BLaER1 (cell line): ENCODE measurements around the gene CD37.

Source experiments
- H3K27ac ChIP-seq: shearing (Covaris generic); formaldehyde crosslinking; 2 replicates; pipeline ENCODE4 v1.8.1; 2022
- H3K27me3 ChIP-seq: shearing (Covaris generic); formaldehyde crosslinking; 2 replicates; pipeline ENCODE4 v1.8.1; 2022
- H3K36me3 ChIP-seq: shearing (Covaris generic); formaldehyde crosslinking; 2 replicates; pipeline ENCODE4 v1.8.1; 2022
- H3K4me1 ChIP-seq: shearing (Covaris generic); formaldehyde crosslinking; 2 replicates; pipeline ENCODE4 v1.8.1; 2022
- H3K4me2 ChIP-seq: shearing (Covaris generic); formaldehyde crosslinking; 2 replicates; pipeline ENCODE4 v1.8.1; 2022
- H3K4me3 ChIP-seq: shearing (Covaris generic); formaldehyde crosslinking; 2 replicates; pipeline ENCODE4 v1.8.1; 2022
- H3K9ac ChIP-seq: shearing (Covaris generic); formaldehyde crosslinking; 2 replicates; pipeline ENCODE4 v1.8.1; 2022
- H3K9me3 ChIP-seq: shearing (Covaris generic); formaldehyde crosslinking; 2 replicates; pipeline ENCODE4 v1.8.1; 2022
- H4K20me1 ChIP-seq: shearing (Covaris generic); formaldehyde crosslinking; 2 replicates; pipeline ENCODE4 v1.8.1; 2022
- Cebpa-rat ChIP-seq: shearing (Covaris generic); IDR thresholded peaks from 2 replicates; pipeline ENCODE4 v1.8.1; 2022

Gene CD37

DNA sequence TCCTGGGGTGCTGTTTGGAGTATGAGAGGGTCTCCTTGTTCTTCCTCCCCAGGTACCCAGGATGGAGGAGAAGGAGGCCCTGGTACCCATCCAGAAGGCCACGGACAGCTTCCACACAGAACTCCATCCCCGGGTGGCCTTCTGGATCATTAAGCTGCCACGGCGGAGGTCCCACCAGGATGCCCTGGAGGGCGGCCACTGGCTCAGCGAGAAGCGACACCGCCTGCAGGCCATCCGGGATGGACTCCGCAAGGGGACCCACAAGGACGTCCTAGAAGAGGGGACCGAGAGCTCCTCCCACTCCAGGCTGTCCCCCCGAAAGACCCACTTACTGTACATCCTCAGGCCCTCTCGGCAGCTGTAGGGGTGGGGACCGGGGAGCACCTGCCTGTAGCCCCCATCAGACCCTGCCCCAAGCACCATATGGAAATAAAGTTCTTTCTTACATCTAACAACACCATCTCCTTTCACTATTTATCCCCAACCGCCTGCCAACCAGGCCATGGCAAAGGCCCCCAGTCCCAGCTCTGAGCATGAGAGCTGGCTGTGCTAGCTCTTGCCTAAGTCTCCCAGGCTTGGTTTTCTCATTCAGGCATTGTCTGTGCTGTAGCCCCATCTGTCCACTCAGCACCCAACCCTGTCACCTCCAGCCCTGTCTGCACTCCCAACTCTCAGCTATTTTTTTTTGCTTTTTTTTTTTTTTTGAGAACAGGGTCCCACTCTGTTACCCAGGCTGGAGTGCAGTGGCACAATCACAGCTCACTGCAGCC lies 39.6 kb downstream of the CD37 start:
- Histone ChIP-seq H3K27me3 (no peaks in the 10 kb centered on the region), H3K9ac (no peak overlapping the region), H3K4me2 (peak overlapping the region; percentile 77; the same call in 1 of the 2 replicates), H3K27ac (no peak overlapping the region), H3K9me3 (peaks cover 13% of the 10 kb centered on the region), H3K4me3 (no peak overlapping the region), H4K20me1 (no peaks in the 10 kb centered on the region), H3K4me1 (peaks cover 38% of the 10 kb centered on the region), H3K36me3 (no peaks in the 10 kb centered on the region)
- no peak for TF ChIP-seq Cebpa-rat

GRCh38 chr19:49378512-49378911 lies 43.3 kb downstream of the CD37 start:
- no peaks in the 10 kb centered on the region for H4K20me1 ChIP-seq
- TF ChIP-seq Cebpa-rat, result no peak
- no peak overlapping the region for H3K27ac ChIP-seq
- H3K9ac ChIP-seq, result no peak overlapping the region
- peaks cover 21% of the 10 kb centered on the region for H3K9me3 ChIP-seq
- H3K4me2 ChIP-seq, result peak overlapping the region; percentile 6; the same call in 1 of the 2 replicates
- H3K27me3 ChIP-seq, result no peaks in the 10 kb centered on the region
- no peak overlapping the region for H3K4me3 ChIP-seq
- no peaks in the 10 kb centered on the region for H3K36me3 ChIP-seq
- peaks cover 37% of the 10 kb centered on the region for H3K4me1 ChIP-seq

DNA sequence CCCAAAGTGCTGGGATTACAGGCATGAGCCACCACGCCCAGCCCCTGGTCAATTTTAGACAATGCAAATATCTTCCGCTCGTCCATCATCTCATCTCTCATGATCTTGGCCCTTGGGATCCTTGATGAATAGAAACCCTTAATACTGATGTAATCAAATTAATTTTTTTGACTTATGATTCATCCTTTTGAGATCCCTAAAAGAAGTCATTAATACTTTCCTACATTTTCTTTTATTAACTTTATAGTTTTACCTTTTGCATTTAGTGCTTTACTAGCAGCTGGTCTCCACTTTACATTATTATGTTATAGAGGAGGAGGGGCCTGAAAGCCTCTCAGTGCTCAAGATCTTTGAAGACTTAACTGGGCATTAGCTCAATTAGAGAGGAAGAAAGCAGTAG lies 45.2 kb downstream of the CD37 start:
- Histone ChIP-seq H3K27me3 (no peaks in the 10 kb centered on the region), H3K36me3 (no peaks in the 10 kb centered on the region), H3K4me1 (peaks cover 24% of the 10 kb centered on the region), H3K9me3 (peaks cover 23% of the 10 kb centered on the region), H3K4me2 (0 out of 2 replicates have a peak overlapping the region, but pooled peaks have one; percentile 31), H4K20me1 (no peaks in the 10 kb centered on the region), H3K27ac (no peak overlapping the region), H3K9ac (no peak overlapping the region), H3K4me3 (no peak overlapping the region)
- TF ChIP-seq Cebpa-rat, result no peak

- Histone ChIP-seq H4K20me1 (no peaks in the 10 kb centered on the region), H3K4me3 (no peak overlapping the region), H3K36me3 (no peaks in the 10 kb centered on the region), H3K9ac (no peak overlapping the region), H3K4me2 (no peak overlapping the region), H3K27ac (no peak overlapping the region), H3K9me3 (peaks cover 23% of the 10 kb centered on the region), H3K4me1 (peaks cover 31% of the 10 kb centered on the region), H3K27me3 (no peaks in the 10 kb centered on the region)
- TF ChIP-seq Cebpa-rat, result no peak
These were observed 47.4 kb downstream of the CD37 start for GRCh38 chr19:49382639-49383038.

GRCh38 chr19:49383599-49383998 lies 48.4 kb downstream of the CD37 start:
- H3K9me3 ChIP-seq, result peaks cover 23% of the 10 kb centered on the region
- no peak overlapping the region for H3K9ac ChIP-seq
- no peak for TF ChIP-seq Cebpa-rat
- no peaks in the 10 kb centered on the region for H3K36me3 ChIP-seq
- no peaks in the 10 kb centered on the region for H4K20me1 ChIP-seq
- H3K4me1 ChIP-seq, result peaks cover 34% of the 10 kb centered on the region
- no peaks in the 10 kb centered on the region for H3K27me3 ChIP-seq
- no peak overlapping the region for H3K27ac ChIP-seq
- H3K4me3 ChIP-seq, result no peak overlapping the region
- H3K4me2 ChIP-seq, result no peak overlapping the region

DNA sequence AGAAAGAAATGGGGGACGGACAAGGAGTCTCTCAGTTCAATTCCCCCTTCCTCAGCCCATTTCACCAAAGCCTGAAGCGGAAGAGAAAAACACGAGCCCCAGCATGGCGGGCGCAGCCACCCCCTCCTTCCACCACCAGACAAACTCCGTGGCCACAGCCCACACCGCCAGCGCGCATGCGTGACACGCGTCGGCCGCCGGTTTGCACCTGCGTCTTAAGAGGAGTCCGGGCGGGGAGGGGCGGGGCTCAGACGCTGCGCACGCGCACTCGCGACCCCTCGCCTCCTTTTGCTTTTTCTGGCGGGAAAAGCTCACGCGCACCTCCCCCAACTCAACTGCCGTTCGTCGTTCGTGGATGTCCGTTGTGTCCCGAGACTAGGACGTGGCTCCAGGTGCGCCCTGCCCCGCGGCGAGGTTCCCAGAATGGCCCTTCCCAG lies 52.7 kb downstream of the CD37 start, which contains the start of gene KASH5:
TSS of gene KASH5 (plus strand) at position 314 of the 437 bp plus-strand sequence. CDS start 2,635 bp downstream, outside the sequence.
- no peaks in the 10 kb centered on the region for H3K36me3 ChIP-seq
- no peak within 1 kb of the TSS for H3K27ac ChIP-seq
- H3K4me2 ChIP-seq, result peak within 1 kb of the TSS; percentile 63
- peaks cover 8% of the 10 kb centered on the region for H3K9me3 ChIP-seq
- TF ChIP-seq Cebpa-rat, result no peak
- no peaks in the 10 kb centered on the region for H4K20me1 ChIP-seq
- peaks cover 5% of the 10 kb centered on the region; the same call in 1 of the 2 replicates for H3K27me3 ChIP-seq
- H3K4me1 ChIP-seq, result peaks cover 53% of the 10 kb centered on the region
- no peak within 1 kb of the TSS for H3K4me3 ChIP-seq
- no peak within 1 kb of the TSS for H3K9ac ChIP-seq

DNA sequence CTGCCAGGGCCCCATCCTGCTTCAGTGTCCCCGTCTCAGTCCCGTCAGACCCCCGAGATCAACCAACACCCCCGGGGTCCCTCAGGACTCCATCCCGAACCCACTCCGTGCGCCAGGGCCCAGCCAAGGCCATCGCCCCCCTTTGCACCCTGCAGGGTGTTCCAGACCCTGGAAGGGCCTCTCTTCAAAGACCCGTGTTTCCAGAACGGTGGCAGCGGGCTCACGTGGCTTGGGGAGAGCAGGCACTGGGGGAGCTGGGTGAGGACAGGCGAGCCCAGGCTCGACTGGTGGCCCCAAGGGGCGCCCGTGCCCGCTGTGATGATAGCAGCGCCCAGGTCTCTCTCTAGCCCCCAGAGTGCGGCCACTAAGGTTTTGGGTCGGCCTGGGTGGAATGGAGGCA lies 54.2 kb downstream of the CD37 start:
- H3K27me3 ChIP-seq, result peaks cover 5% of the 10 kb centered on the region; the same call in 1 of the 2 replicates
- H3K9me3 ChIP-seq, result no peaks in the 10 kb centered on the region
- H3K4me1 ChIP-seq, result peaks cover 63% of the 10 kb centered on the region
- no peaks in the 10 kb centered on the region for H3K36me3 ChIP-seq
- no peak overlapping the region for H3K4me3 ChIP-seq
- no peak for TF ChIP-seq Cebpa-rat
- H3K4me2 ChIP-seq, result no peak overlapping the region
- H3K9ac ChIP-seq, result no peak overlapping the region
- H4K20me1 ChIP-seq, result no peaks in the 10 kb centered on the region
- no peak overlapping the region for H3K27ac ChIP-seq
